HCT116 (cell line): ENCODE results near the gene GRM5.

Experiments used
- ATF3 ChIP-seq: IDR thresholded peaks from 2 replicates; pipeline ENCODE4 v1.6.1; 2012
- CEBPB ChIP-seq: IDR thresholded peaks from 2 replicates; pipeline ENCODE4 v1.6.1; 2012; ENCODE audit warnings: low read depth
- CTCF ChIP-seq, 3 experiments: fragments of 200-600 bp in 1 of 3; sonication (generic) in 1 of 3; IDR thresholded peaks in 2 of 3; conservative IDR thresholded peaks in 1 of 3; 2 replicates each; pipeline ENCODE4 v1.5.1; 2012 to 2017; ENCODE audit warnings: low read depth in 2 of 3, low read length in 2 of 3, antibody characterized with exemption in 1 of 3, borderline replicate concordance in 1 of 3, control low read depth in 1 of 3, mild to moderate bottlenecking in 1 of 3, mixed read lengths in 1 of 3, mixed run types in 1 of 3, moderate library complexity in 1 of 3; ENCODE audit not compliant: insufficient read depth in 1 of 3
- EZH2 ChIP-seq: fragments of 200-600 bp; sonication (generic); IDR thresholded peaks from 2 replicates; pipeline ENCODE4 v1.6.1; 2017; ENCODE audit warnings: antibody characterized with exemption, mixed run types
- MAX ChIP-seq: IDR thresholded peaks from 2 replicates; pipeline ENCODE4 v1.6.1; 2012
- POLR2AphosphoS5 ChIP-seq: IDR thresholded peaks from 2 replicates; pipeline ENCODE4 v1.6.1; 2011; ENCODE audit warnings: mild to moderate bottlenecking, low read depth, low read length, moderate library complexity

- no peak for TF ChIP-seq CTCF (IDR thresholded peaks at IDR 0.05 in 2 of 3, conservative IDR thresholded peaks at IDR 0.05 in 1 of 3; ENCODE audit: borderline replicate concordance in 1 of 3, insufficient read depth in 1 of 3, low read depth in 2 of 3, low read length in 2 of 3)
- TF ChIP-seq POLR2AphosphoS5, result no peak
- no peak for TF ChIP-seq EZH2
- TF ChIP-seq ATF3, result no peak
- no peak for TF ChIP-seq MAX
- no peak for TF ChIP-seq CEBPB
Observed at GRCh38 chr11:88474655-88475054, 591.1 kb downstream of the GRM5 start.
